ENCODE measurements around the gene IQGAP1.

The IQGAP1 gene

DNA sequence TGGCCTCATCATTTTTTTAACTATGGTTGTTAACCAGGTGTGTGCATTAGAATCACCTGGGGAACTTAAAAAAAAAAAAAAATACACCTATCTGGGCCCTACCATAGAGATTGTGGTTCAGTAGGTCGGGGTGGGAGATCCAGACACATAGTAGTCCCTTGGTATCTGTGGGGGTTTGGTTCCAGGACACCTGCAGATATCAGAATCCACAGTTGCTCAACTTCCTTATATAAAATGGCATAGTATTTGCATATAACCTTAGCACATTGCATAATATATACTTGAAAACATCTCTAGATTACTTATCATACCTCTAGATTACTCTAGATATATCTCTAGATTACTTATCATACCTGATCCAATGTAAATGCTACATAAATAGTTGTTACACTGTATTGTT, 5.0 kb downstream of the IQGAP1 start:
- TF ChIP-seq, protein P1, sequence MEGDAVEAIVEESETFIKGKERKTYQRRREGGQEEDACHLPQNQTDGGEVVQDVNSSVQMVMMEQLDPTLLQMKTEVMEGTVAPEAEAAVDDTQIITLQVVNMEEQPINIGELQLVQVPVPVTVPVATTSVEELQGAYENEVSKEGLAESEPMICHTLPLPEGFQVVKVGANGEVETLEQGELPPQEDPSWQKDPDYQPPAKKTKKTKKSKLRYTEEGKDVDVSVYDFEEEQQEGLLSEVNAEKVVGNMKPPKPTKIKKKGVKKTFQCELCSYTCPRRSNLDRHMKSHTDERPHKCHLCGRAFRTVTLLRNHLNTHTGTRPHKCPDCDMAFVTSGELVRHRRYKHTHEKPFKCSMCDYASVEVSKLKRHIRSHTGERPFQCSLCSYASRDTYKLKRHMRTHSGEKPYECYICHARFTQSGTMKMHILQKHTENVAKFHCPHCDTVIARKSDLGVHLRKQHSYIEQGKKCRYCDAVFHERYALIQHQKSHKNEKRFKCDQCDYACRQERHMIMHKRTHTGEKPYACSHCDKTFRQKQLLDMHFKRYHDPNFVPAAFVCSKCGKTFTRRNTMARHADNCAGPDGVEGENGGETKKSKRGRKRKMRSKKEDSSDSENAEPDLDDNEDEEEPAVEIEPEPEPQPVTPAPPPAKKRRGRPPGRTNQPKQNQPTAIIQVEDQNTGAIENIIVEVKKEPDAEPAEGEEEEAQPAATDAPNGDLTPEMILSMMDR (conservative IDR thresholded peaks at IDR 0.05): no peak
- TF ChIP-seq ZFX (IDR thresholded peaks at IDR 0.05): no peak
- no peak overlapping the region for H3K27ac ChIP-seq

DNA sequence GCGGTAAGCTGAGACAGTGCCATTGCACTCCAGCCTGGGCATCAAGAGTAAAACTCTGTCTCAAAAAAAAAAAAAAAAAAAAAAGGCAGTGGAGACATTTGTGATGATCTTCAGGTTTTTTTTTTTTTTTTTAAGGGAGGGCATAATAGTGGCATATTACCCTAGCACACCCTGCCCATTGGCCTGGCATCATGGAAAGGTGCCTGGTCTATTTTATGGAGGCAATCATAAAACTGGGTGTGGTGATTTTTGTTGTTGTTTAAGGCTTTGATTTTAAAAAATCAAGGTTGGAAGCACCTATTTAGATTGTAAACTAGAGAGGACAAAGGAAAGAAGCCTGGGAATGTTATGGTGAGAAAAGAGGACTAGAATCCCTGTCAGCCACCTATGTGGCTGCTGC, 6.0 kb downstream of the IQGAP1 start:
- no peak overlapping the region for H3K27ac ChIP-seq
- no peak for TF ChIP-seq ZFX (IDR thresholded peaks at IDR 0.05)
- TF ChIP-seq, protein P1 (conservative IDR thresholded peaks at IDR 0.05): no peak

DNA sequence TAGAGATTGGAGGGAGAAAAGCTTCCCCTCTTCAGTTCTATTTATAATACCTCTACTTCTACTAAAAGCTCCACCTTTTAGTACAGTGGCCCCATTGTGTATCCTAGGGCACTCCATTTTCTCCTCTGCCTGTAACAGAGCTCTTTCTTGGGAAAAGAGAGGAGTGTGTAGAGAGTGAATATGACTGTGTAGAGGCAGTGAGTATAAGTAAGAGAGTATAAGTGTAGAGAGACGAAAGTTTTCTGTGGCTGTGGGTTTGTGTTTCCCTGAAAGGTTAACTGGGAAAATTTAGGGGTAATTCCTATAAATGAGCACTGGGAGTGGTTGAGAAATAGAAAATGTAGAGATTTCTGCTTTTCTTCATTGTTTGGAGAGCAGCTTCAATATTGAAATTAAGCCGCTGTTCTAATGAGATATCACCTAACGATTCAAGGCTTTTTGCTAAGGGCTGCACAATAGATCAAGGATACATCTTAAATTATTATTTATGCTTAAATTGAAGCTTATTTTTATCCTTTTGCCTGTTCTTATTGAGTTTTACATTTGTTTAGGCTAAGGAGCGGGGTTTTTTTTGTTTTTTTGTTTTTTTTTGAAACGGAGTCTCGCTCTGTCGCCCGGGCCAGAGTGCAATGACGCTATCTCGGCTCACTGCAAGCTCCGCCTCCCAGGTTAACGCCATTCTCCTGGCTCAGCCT, 6.9 kb downstream of the IQGAP1 start:
- no peak for TF ChIP-seq ZFX (IDR thresholded peaks at IDR 0.05)
- TF ChIP-seq, protein P1 (conservative IDR thresholded peaks at IDR 0.05): no peak
- no peak overlapping the region for H3K27ac ChIP-seq

DNA sequence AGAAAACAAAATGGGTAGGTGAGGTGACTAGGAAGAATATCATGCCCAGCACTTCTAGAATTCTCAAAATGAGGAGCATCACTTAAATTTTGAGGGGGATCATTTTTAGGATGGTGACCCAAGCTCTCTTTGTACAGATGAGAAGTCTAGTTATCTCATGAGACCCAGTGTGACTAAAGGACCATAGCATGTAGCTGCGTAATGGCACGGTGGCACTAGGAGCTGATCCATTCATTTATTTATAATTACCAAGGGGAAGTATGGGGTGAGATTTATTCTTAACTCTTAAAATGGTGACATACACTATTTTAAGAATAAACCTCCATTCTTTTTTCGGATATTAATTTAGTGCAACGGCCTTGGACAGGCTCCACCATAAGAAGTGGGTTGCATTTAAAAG, 8.3 kb downstream of the IQGAP1 start:
- H3K27ac ChIP-seq: no peak overlapping the region
- TF ChIP-seq ZFX (IDR thresholded peaks at IDR 0.05): no peak
- TF ChIP-seq, protein P1 (conservative IDR thresholded peaks at IDR 0.05): no peak

DNA sequence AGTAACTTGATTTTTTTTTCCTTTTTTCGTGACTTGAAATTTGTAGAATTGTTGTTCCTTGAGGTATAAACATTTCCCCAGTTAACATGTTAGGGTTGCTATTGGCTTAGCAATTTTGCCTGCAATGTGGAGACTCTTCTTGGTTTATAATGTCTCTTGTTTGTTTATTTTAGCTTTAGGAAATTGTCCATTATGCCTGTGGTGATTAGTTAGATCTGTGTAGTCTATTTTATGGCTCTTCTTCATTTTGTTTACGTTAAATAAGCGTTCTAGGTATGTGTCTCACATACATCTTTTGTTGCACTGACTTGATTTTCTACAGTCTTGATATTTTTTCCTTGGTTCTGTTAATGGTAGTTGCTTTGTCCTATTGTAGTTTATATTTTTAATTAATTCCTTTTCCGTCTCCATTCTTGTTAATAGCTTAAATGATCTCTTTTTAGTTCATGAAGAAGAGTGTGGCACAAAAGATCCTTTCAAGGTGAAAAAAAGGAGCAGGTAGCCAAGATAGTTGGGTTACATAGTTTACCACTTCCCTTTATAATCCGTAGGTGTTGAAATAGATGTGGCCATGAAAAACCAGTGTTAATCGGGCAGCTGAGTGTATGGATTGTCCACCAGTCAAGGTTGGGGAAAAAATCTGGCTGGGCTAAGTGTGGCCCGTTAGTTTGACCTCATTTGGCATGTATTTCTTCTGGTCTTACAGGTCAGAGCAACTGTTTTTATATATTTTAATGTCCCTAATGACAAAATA, 12.1 kb downstream of the IQGAP1 start:
- H3K27ac ChIP-seq: peak overlapping the region; percentile 36; the same call in 1 of the 2 replicates
- no peak for TF ChIP-seq ZFX (IDR thresholded peaks at IDR 0.05)
- TF ChIP-seq, protein P1 (conservative IDR thresholded peaks at IDR 0.05): no peak

DNA sequence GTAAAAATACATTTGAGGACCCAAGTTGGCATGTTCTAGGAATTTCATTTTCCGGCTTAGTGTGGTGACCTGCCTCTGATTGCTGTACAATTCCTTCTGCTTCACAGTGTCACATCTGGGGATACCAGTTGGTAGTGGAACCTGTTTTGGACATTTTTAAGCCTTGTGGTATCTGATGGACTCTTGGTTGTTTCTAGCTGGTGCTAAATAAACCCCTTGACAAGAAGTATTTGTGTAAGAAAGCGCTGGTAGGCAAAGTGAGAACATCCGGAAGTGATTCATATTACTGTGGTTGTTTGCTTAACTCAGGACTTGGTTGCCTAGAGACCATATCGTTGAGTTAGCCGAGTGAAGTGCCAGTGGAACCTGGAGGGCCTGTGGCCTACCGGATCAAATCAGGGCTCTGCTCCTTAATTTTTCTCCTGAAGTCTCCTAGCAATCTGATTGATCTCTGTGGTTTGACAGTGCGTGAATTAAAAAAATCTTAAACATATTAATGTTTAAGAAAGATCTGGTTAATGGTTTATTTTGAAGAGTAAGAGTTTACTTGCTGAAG, 12.8 kb downstream of the IQGAP1 start:
- no peak for TF ChIP-seq ZFX (IDR thresholded peaks at IDR 0.05)
- TF ChIP-seq, protein P1 (conservative IDR thresholded peaks at IDR 0.05): no peak
- H3K27ac ChIP-seq: peak overlapping the region; percentile 36; the same call in 1 of the 2 replicates

DNA sequence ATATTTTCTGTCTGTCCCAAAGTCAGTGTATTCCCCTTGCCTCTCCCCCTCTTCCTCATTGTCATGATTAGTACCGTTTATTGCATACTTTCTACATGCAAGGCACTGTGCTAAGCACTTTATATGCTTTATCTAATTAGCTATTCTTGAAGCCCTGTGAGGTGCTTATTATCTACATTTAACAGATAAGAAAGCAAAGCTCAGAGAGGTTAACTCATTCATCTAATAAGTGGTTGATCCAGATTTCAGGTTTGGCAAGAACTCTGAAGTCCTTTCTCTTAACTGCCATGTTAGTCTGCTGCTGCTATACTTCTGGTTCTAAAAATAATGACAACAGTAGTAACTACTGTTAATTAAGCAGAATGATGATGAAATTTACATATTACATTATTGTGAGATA, 13.5 kb downstream of the IQGAP1 start:
- no peak overlapping the region for H3K27ac ChIP-seq
- no peak for TF ChIP-seq ZFX (IDR thresholded peaks at IDR 0.05)
- TF ChIP-seq, protein P1 (conservative IDR thresholded peaks at IDR 0.05): no peak

All from C4-2B (cell line).